Stimulated activated naive CD8-positive, alpha-beta T cell treated with anti-CD3 and anti-CD28 coated beads, Interleukin-15, Interleukin-2, amounts not matched to agents 100 ng/mL and 50 ng/mL, for 24 hours (primary cell): ENCODE results near the gene ADARB1.

ENCODE experiments used
- H3K27ac Mint-ChIP-seq: one replicate; pipeline ENCODE4 v1.8.0; 2021; ENCODE audit warnings: mild to moderate bottlenecking, mixed read lengths
- H3K27me3 Mint-ChIP-seq: one replicate; pipeline ENCODE4 v1.8.0; 2021; ENCODE audit warnings: mixed read lengths
- H3K36me3 Mint-ChIP-seq: one replicate; pipeline ENCODE4 v1.8.0; 2021; ENCODE audit warnings: low read depth, mixed read lengths
- H3K4me1 Mint-ChIP-seq: one replicate; pipeline ENCODE4 v1.8.0; 2021; ENCODE audit warnings: low read depth, mixed read lengths
- H3K4me3 Mint-ChIP-seq: one replicate; pipeline ENCODE4 v1.8.0; 2021; ENCODE audit warnings: mild to moderate bottlenecking, mixed read lengths
- H3K9me3 Mint-ChIP-seq: one replicate; pipeline ENCODE4 v1.8.0; 2021; ENCODE audit warnings: mixed read lengths

ADARB1 gene

GRCh38 chr21:45153358-45154318 is 79.3 kb downstream of the ADARB1 start:
- H3K27ac Mint-ChIP-seq = no peak overlapping the region
- peaks cover 43% of the 10 kb centered on the region for H3K4me1 Mint-ChIP-seq
- no peaks in the 10 kb centered on the region for H3K27me3 Mint-ChIP-seq
- no peaks in the 10 kb centered on the region for H3K9me3 Mint-ChIP-seq
- no peak overlapping the region for H3K4me3 Mint-ChIP-seq
- peaks cover 23% of the 10 kb centered on the region for H3K36me3 Mint-ChIP-seq

- Mint-ChIP-seq H3K36me3 (peaks cover 19% of the 10 kb centered on the region), H3K27ac (no peak overlapping the region), H3K4me1 (peaks cover 43% of the 10 kb centered on the region), H3K4me3 (no peak overlapping the region), H3K27me3 (no peaks in the 10 kb centered on the region), H3K9me3 (no peaks in the 10 kb centered on the region)
Measured at GRCh38 chr21:45154511-45155508, 80.4 kb downstream of the ADARB1 start.

GRCh38 chr21:45155910-45156309 is 81.5 kb downstream of the ADARB1 start:
- peaks cover 19% of the 10 kb centered on the region for H3K36me3 Mint-ChIP-seq
- peaks cover 40% of the 10 kb centered on the region for H3K4me1 Mint-ChIP-seq
- H3K9me3 Mint-ChIP-seq = no peaks in the 10 kb centered on the region
- no peak overlapping the region for H3K27ac Mint-ChIP-seq
- no peak overlapping the region for H3K4me3 Mint-ChIP-seq
- H3K27me3 Mint-ChIP-seq = no peaks in the 10 kb centered on the region

GRCh38 chr21:45156459-45156858 is 82.1 kb downstream of the ADARB1 start:
- peaks cover 38% of the 10 kb centered on the region for H3K4me1 Mint-ChIP-seq
- no peaks in the 10 kb centered on the region for H3K9me3 Mint-ChIP-seq
- no peak overlapping the region for H3K27ac Mint-ChIP-seq
- H3K27me3 Mint-ChIP-seq = no peaks in the 10 kb centered on the region
- H3K36me3 Mint-ChIP-seq = peaks cover 19% of the 10 kb centered on the region
- no peak overlapping the region for H3K4me3 Mint-ChIP-seq

GRCh38 chr21:45157932-45158331 is 83.6 kb downstream of the ADARB1 start:
- no peak overlapping the region for H3K4me3 Mint-ChIP-seq
- H3K27ac Mint-ChIP-seq = no peak overlapping the region
- peaks cover 24% of the 10 kb centered on the region for H3K4me1 Mint-ChIP-seq
- peaks cover 13% of the 10 kb centered on the region for H3K36me3 Mint-ChIP-seq
- H3K27me3 Mint-ChIP-seq = no peaks in the 10 kb centered on the region
- no peaks in the 10 kb centered on the region for H3K9me3 Mint-ChIP-seq

GRCh38 chr21:45158491-45159423 is 84.4 kb downstream of the ADARB1 start:
- peaks cover 13% of the 10 kb centered on the region for H3K36me3 Mint-ChIP-seq
- peaks cover 17% of the 10 kb centered on the region for H3K4me1 Mint-ChIP-seq
- H3K9me3 Mint-ChIP-seq = no peaks in the 10 kb centered on the region
- no peak overlapping the region for H3K27ac Mint-ChIP-seq
- H3K27me3 Mint-ChIP-seq = no peaks in the 10 kb centered on the region
- H3K4me3 Mint-ChIP-seq = no peak overlapping the region

- Mint-ChIP-seq H3K4me1 (peaks cover 4% of the 10 kb centered on the region), H3K4me3 (no peak overlapping the region), H3K27me3 (no peaks in the 10 kb centered on the region), H3K27ac (no peak overlapping the region), H3K36me3 (peaks cover 13% of the 10 kb centered on the region), H3K9me3 (no peaks in the 10 kb centered on the region)
Measured at GRCh38 chr21:45160198-45160597, 85.8 kb downstream of the ADARB1 start.

- no peaks in the 10 kb centered on the region for H3K4me1 Mint-ChIP-seq
- no peak overlapping the region for H3K4me3 Mint-ChIP-seq
- peaks cover 13% of the 10 kb centered on the region for H3K36me3 Mint-ChIP-seq
- H3K27ac Mint-ChIP-seq = no peak overlapping the region
- H3K9me3 Mint-ChIP-seq = no peaks in the 10 kb centered on the region
- H3K27me3 Mint-ChIP-seq = no peaks in the 10 kb centered on the region
Measured at GRCh38 chr21:45161038-45161945, 86.9 kb downstream of the ADARB1 start.

GRCh38 chr21:45162115-45162514 is 87.7 kb downstream of the ADARB1 start:
- Mint-ChIP-seq H3K9me3 (no peaks in the 10 kb centered on the region), H3K36me3 (peaks cover 5% of the 10 kb centered on the region), H3K4me3 (no peak overlapping the region), H3K27ac (no peak overlapping the region), H3K4me1 (no peaks in the 10 kb centered on the region), H3K27me3 (no peaks in the 10 kb centered on the region)

GRCh38 chr21:45162809-45163208 is 88.4 kb downstream of the ADARB1 start:
- Mint-ChIP-seq H3K9me3 (no peaks in the 10 kb centered on the region), H3K4me1 (peaks cover 1% of the 10 kb centered on the region)

GRCh38 chr21:45163413-45164123 is 89.2 kb downstream of the ADARB1 start:
- H3K27ac Mint-ChIP-seq = no peak overlapping the region
- no peaks in the 10 kb centered on the region for H3K9me3 Mint-ChIP-seq

More at GRCh38 chr21:45162809-45163208, 88.4 kb downstream of the ADARB1 start:
- Mint-ChIP-seq H3K27me3 (no peaks in the 10 kb centered on the region), H3K36me3 (no peaks in the 10 kb centered on the region), H3K27ac (no peak overlapping the region), H3K4me3 (no peak overlapping the region)

GRCh38 chr21:45164124-45164511 is 89.7 kb downstream of the ADARB1 start:
- no peaks in the 10 kb centered on the region for H3K36me3 Mint-ChIP-seq
- no peak overlapping the region for H3K4me3 Mint-ChIP-seq
- no peaks in the 10 kb centered on the region for H3K27me3 Mint-ChIP-seq
- H3K9me3 Mint-ChIP-seq = no peaks in the 10 kb centered on the region
- no peak overlapping the region for H3K27ac Mint-ChIP-seq
- H3K4me1 Mint-ChIP-seq = peaks cover 11% of the 10 kb centered on the region

More at GRCh38 chr21:45163413-45164123, 89.2 kb downstream of the ADARB1 start:
- peaks cover 6% of the 10 kb centered on the region for H3K4me1 Mint-ChIP-seq
- no peaks in the 10 kb centered on the region for H3K27me3 Mint-ChIP-seq
- H3K36me3 Mint-ChIP-seq = no peaks in the 10 kb centered on the region
- no peak overlapping the region for H3K4me3 Mint-ChIP-seq

GRCh38 chr21:45164838-45165237 is 90.5 kb downstream of the ADARB1 start:
- Mint-ChIP-seq H3K4me1 (peaks cover 18% of the 10 kb centered on the region), H3K27me3 (no peaks in the 10 kb centered on the region), H3K4me3 (no peak overlapping the region), H3K27ac (no peak overlapping the region), H3K36me3 (no peaks in the 10 kb centered on the region), H3K9me3 (no peaks in the 10 kb centered on the region)
